Nephron (organoid): ENCODE data around the gene APBA1.

Experiments used
- H3K27ac Mint-ChIP-seq, 3 experiments: 2 replicates each; pipeline ENCODE4 v1.8.0; 2020; ENCODE audit warnings: mixed read lengths in 3 of 3, mild to moderate bottlenecking in 2 of 3, moderate library complexity in 1 of 3
- H3K27me3 Mint-ChIP-seq: 2 replicates; pipeline ENCODE4 v1.8.0; 2021; ENCODE audit warnings: low read depth, mild to moderate bottlenecking, moderate library complexity, mixed read lengths
- H3K36me3 Mint-ChIP-seq: 2 replicates; pipeline ENCODE4 v1.8.0; 2020; ENCODE audit warnings: low read depth, mixed read lengths
- H3K4me1 Mint-ChIP-seq: 2 replicates; pipeline ENCODE4 v1.8.0; 2020; ENCODE audit warnings: mixed read lengths
- H3K4me3 Mint-ChIP-seq, 3 experiments: 2 replicates each; pipeline ENCODE4 v1.8.0; 2020; ENCODE audit warnings: mild to moderate bottlenecking in 3 of 3, mixed read lengths in 3 of 3, moderate library complexity in 2 of 3
- H3K9me3 Mint-ChIP-seq: 2 replicates; pipeline ENCODE4 v1.8.0; 2020; ENCODE audit warnings: mixed read lengths
- TF ChIP-seq, protein P1 (sequence below), 3 experiments: fragments of 200-600 bp; sonication (generic); IDR thresholded peaks; one replicate each; pipeline ENCODE4 v1.5.0; 2021; ENCODE audit warnings: antibody characterized with exemption in 3 of 3; ENCODE audit not compliant: unreplicated experiment in 3 of 3

APBA1 gene

DNA sequence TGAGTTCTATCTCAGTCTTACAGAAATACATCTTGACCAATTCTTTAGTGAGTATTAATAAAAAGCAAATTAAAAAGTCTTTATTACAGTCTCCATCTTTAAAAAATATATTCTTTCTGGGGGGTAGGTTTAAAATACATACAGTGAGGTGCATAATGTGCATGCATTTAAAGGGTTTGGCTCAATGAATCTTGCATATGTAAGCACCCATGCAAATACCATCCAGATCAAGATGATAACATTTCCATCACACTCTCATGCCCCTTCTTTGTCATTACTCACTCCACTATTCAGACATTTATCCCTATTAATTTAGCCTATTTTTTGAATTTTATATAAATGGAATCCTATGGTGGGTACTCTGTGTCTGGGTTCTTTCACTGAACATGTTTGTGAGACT is 113.0 kb downstream of the APBA1 start:
- Mint-ChIP-seq H3K4me3 (no peak overlapping the region), H3K27me3 (no peaks in the 10 kb centered on the region)
- TF ChIP-seq, protein P1, sequence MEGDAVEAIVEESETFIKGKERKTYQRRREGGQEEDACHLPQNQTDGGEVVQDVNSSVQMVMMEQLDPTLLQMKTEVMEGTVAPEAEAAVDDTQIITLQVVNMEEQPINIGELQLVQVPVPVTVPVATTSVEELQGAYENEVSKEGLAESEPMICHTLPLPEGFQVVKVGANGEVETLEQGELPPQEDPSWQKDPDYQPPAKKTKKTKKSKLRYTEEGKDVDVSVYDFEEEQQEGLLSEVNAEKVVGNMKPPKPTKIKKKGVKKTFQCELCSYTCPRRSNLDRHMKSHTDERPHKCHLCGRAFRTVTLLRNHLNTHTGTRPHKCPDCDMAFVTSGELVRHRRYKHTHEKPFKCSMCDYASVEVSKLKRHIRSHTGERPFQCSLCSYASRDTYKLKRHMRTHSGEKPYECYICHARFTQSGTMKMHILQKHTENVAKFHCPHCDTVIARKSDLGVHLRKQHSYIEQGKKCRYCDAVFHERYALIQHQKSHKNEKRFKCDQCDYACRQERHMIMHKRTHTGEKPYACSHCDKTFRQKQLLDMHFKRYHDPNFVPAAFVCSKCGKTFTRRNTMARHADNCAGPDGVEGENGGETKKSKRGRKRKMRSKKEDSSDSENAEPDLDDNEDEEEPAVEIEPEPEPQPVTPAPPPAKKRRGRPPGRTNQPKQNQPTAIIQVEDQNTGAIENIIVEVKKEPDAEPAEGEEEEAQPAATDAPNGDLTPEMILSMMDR (IDR thresholded peaks at IDR 0.05; ENCODE audit: unreplicated experiment in 3 of 3), result no peak

DNA sequence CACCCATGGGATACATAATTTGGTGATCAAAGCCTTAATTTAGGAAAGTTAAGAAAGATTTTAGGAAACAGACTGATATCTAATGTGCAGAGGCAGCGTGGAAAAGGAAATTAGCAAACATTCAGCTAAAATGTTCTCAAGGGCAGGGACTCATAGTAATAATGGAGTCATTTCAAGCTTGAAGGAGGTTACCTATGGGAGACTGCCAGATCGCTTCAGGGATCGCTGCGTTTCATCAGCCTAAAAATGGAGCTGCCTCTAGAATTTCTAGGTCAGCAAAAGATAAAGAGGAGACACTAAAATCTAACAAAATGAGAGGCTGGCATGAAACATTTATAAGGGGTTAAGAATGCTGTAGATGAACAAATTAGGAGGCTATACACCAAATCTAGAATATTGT is 115.5 kb downstream of the APBA1 start:
- Mint-ChIP-seq H3K27me3 (no peaks in the 10 kb centered on the region), H3K9me3 (no peaks in the 10 kb centered on the region), H3K36me3 (no peaks in the 10 kb centered on the region), H3K27ac (peak overlapping the region; percentile 17 to 58 (median 38)), H3K4me3 (no peak overlapping the region), H3K4me1 (peaks cover 40% of the 10 kb centered on the region)
- TF ChIP-seq, protein P1 (IDR thresholded peaks at IDR 0.05; ENCODE audit: unreplicated experiment in 3 of 3), result no peak

More for the DNA sequence above, 113.0 kb downstream of the APBA1 start:
- no peaks in the 10 kb centered on the region for H3K36me3 Mint-ChIP-seq
- H3K9me3 Mint-ChIP-seq, result no peaks in the 10 kb centered on the region
- H3K27ac Mint-ChIP-seq, result peak overlapping the region; percentile 13 to 86 (median 18)
- H3K4me1 Mint-ChIP-seq, result peaks cover 52% of the 10 kb centered on the region

DNA sequence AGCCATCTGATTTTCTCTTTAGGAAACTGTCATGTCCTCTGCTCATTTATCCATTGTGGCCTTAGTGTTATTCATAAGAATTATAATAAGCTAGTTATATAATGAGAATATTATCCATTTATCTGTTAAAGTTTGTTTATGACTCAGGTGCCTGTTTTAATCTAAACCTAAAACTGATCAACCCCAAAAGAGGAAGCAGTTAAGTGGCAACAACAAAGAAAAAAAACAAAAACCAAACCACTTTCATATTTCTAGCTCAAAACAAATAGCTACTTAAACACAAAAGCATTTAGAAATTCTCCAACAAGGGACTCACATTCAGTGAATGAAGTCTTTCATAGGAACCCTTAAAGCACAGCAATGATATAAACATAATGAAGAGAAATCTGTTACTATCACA is 116.4 kb downstream of the APBA1 start:
- no peaks in the 10 kb centered on the region for H3K27me3 Mint-ChIP-seq

DNA sequence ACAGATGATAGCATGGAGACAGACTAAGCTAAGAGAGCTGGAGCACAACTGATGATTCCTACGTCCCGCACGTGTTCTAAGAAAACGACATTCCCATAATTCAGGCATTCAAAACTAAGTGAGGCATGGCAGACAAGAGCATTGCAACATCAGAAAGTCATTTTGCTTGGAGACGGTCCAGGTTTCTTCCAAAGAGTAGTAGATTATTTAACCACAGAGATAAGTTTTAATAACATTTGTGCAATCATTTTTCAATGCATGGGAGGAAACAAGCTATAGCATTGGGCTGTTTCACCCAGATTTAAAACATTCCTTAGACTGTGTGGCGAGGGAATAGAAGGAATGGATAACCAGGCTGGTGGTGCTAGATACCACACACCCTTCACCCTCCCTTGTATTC is 117.2 kb downstream of the APBA1 start:
- H3K36me3 Mint-ChIP-seq, result no peaks in the 10 kb centered on the region
- H3K27ac Mint-ChIP-seq, result peak overlapping the region; percentile 57 to 78 (median 57)
- H3K9me3 Mint-ChIP-seq, result no peaks in the 10 kb centered on the region
- TF ChIP-seq, protein P1 (IDR thresholded peaks at IDR 0.05; ENCODE audit: unreplicated experiment in 3 of 3), result no peak
- H3K4me1 Mint-ChIP-seq, result peaks cover 31% of the 10 kb centered on the region
- H3K27me3 Mint-ChIP-seq, result no peaks in the 10 kb centered on the region
- H3K4me3 Mint-ChIP-seq, result no peak overlapping the region

More for the DNA sequence above, 116.4 kb downstream of the APBA1 start:
- no peaks in the 10 kb centered on the region for H3K9me3 Mint-ChIP-seq
- no peak overlapping the region for H3K4me3 Mint-ChIP-seq
- H3K27ac Mint-ChIP-seq, result peak overlapping the region in 2 of 3 experiments; percentile 58 to 61
- TF ChIP-seq, protein P1 (IDR thresholded peaks at IDR 0.05; ENCODE audit: unreplicated experiment in 3 of 3), result no peak
- peaks cover 34% of the 10 kb centered on the region for H3K4me1 Mint-ChIP-seq
- H3K36me3 Mint-ChIP-seq, result no peaks in the 10 kb centered on the region

DNA sequence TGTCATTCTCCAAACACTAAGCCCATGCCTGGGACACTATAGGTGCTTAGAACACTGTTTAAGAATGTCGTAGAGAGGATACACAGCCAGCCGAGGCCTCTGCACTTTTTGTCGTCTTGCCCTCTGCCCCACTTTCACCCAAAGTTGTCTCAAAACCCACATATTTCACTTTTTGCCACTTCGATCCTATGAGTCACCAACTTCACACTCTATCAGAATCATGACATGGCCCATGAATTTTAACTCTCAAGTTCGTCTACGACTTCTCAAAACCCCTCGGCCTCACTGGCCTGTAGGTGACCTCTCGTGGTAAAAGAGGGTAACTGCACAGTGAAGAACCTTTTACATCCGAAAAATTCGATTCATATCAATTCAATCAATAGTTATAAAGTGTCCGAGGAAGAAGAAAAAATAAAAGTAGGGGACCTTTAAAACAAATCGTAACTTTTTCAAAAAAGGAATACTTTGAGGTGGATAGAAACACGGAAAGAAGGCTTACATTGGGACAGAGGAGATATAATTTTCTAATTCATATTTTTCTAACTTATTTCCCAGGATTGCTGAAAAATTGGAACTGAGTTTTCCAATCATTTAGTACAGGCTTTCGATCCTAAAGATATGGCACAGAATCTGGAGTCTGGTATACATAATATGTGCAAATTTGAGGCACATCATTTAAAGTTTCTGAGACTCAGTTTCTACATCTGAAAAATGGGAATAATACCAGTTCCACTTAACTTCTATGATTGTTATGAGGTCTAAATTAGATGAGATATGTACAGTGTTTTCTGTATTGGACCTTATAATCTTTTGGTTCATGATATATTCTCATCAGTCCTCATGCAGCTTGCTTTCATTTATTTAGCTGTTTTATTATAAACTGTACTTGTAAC is 122.6 kb downstream of the APBA1 start:
- H3K4me1 Mint-ChIP-seq, result peaks cover 11% of the 10 kb centered on the region
- peaks cover 3% of the 10 kb centered on the region for H3K27me3 Mint-ChIP-seq
- TF ChIP-seq, protein P1 (IDR thresholded peaks at IDR 0.05; ENCODE audit: unreplicated experiment in 3 of 3), result peak; percentile 83 to 90 (median 90)
- H3K4me3 Mint-ChIP-seq, result no peak overlapping the region
- peak overlapping the region in 1 of 3 experiments; percentile 3 for H3K27ac Mint-ChIP-seq
- H3K36me3 Mint-ChIP-seq, result no peaks in the 10 kb centered on the region
- H3K9me3 Mint-ChIP-seq, result no peaks in the 10 kb centered on the region
